Endothelial cell of umbilical vein (primary cell): ENCODE results near the gene OCEL1. TPM values are rescaled to one million over a fixed set of nuclear protein-coding genes. Genes with fewer than 3 reads are reported as not detected.

ENCODE experiments used
- BruUV-seq: library from RNA; stranded (reverse); fragments of 400-500 nt; replicated peaks from 2 replicates; lab custom pipeline; 2021; lab: Mats Ljungman, UMichigan
- CTCF ChIA-PET: fragments of 300-600, 350-600 bp; sonication (Branson Sonifier 250); formaldehyde crosslinking; loops from one replicate; lab custom pipeline; 2021; ENCODE audit warnings: antibody characterized with exemption, inconsistent platforms; lab: Charles Lee
- POLR2A ChIA-PET: fragments of 300-600, 350-600 bp; sonication (Branson Sonifier 250); formaldehyde crosslinking; loops from one replicate; lab custom pipeline; 2021; ENCODE audit warnings: antibody characterized with exemption, inconsistent platforms; lab: Charles Lee
- DNase-seq: peaks from one replicate; pipeline ENCODE4 v3.0.0-alpha.2; 2011; ENCODE audit warnings: low read depth, low spot score
- FAIRE-seq: peaks from 2 replicates; lab custom pipeline; 2011; peaks lifted over from hg19 to GRCh38; lab: Jason Lieb, UNC
- H2AFZ ChIP-seq: 2 replicates; pipeline ENCODE4 v1.6.0; 2012; ENCODE audit warnings: low read depth, low read length, control low read depth, inconsistent platforms
- H3K27ac ChIP-seq: 2 replicates; pipeline ENCODE4 v1.5.1; 2011; ENCODE audit warnings: low read depth, mild to moderate bottlenecking, control low read depth, low read length, moderate library complexity; ENCODE audit not compliant: insufficient read depth
- H3K27me3 ChIP-seq, 2 experiments: 2 replicates each; pipeline versions ENCODE4 v1.6.0 to v1.6.1; 2011; ENCODE audit warnings: low read length in 2 of 2, mixed read lengths in 1 of 2; ENCODE audit not compliant: control insufficient read depth in 2 of 2, insufficient read depth in 2 of 2
- H3K36me3 ChIP-seq, 2 experiments: 2 replicates in 1 of 2; 3 replicates in 1 of 2; pipeline ENCODE4 v1.5.1; 2011; ENCODE audit warnings: low read length in 2 of 2, mild to moderate bottlenecking in 1 of 2, moderate library complexity in 1 of 2; ENCODE audit not compliant: control insufficient read depth in 2 of 2, insufficient read depth in 2 of 2; ENCODE audit errors: extremely low read depth in 1 of 2
- H3K4me1 ChIP-seq: 3 replicates; pipeline ENCODE4 v1.5.1; 2011; ENCODE audit warnings: mild to moderate bottlenecking, low read length; ENCODE audit not compliant: control insufficient read depth, insufficient read depth; ENCODE audit errors: extremely low read depth
- H3K4me2 ChIP-seq: 2 replicates; pipeline ENCODE4 v1.6.1; 2011; ENCODE audit warnings: low read length, control low read depth, mixed read lengths; ENCODE audit not compliant: insufficient read depth
- H3K4me3 ChIP-seq, 3 experiments: fragments of 200-600 bp in 1 of 3; sonication (generic), shearing (Covaris generic) in 1 of 3; replicated peaks in 1 of 3; 2 replicates each; pipeline ENCODE4 v1.5.1; 2011 to 2016; ENCODE audit warnings: control low read depth in 3 of 3, low read length in 3 of 3, mild to moderate bottlenecking in 2 of 3, inconsistent platforms in 1 of 3, low read depth in 1 of 3, moderate library complexity in 1 of 3; ENCODE audit not compliant: insufficient read depth in 1 of 3
- H3K79me2 ChIP-seq: 2 replicates; pipeline ENCODE4 v1.6.0; 2012; ENCODE audit warnings: low read length, inconsistent platforms; ENCODE audit not compliant: control insufficient read depth, insufficient read depth
- H3K9ac ChIP-seq: replicated peaks from 2 replicates; pipeline ENCODE3; 2011; ENCODE audit warnings: low read length, control low read depth; ENCODE audit not compliant: insufficient read depth; ENCODE audit errors: extremely low read depth
- H3K9me1 ChIP-seq: replicated peaks from 3 replicates; pipeline ENCODE4 v1.6.0; 2011; ENCODE audit warnings: mild to moderate bottlenecking, low read length; ENCODE audit not compliant: control insufficient read depth, insufficient read depth; ENCODE audit errors: extremely low read depth
- H3K9me3 ChIP-seq: replicated peaks from 2 replicates; pipeline ENCODE4 v1.5.1; 2012; ENCODE audit warnings: low read length, inconsistent platforms; ENCODE audit not compliant: control insufficient read depth, insufficient read depth
- H4K20me1 ChIP-seq: replicated peaks from 2 replicates; pipeline ENCODE3; 2011; ENCODE audit warnings: mild to moderate bottlenecking, low read length; ENCODE audit not compliant: control insufficient read depth, insufficient read depth; ENCODE audit errors: extremely low read depth
- CTCF ChIP-seq, 2 donors: IDR thresholded peaks; 1 replicate in 1 of 2; 2 replicates in 1 of 2; pipeline ENCODE4 v1.5.1; 2011; ENCODE audit warnings: low read length in 2 of 2, mild to moderate bottlenecking in 2 of 2, moderate library complexity in 2 of 2, control low read depth in 1 of 2, inconsistent platforms in 1 of 2, low read depth in 1 of 2; ENCODE audit not compliant: insufficient read depth in 1 of 2; ENCODE audit errors: extremely low read depth in 1 of 2
- EZH2 ChIP-seq: IDR thresholded peaks from 2 replicates; pipeline ENCODE4 v1.6.1; 2012; ENCODE audit warnings: borderline replicate concordance, low read depth, mild to moderate bottlenecking, moderate library complexity, low read length, inconsistent platforms; ENCODE audit not compliant: severe bottlenecking
- FOS ChIP-seq: IDR thresholded peaks from 2 replicates; pipeline ENCODE4 v1.6.1; 2011; ENCODE audit warnings: mild to moderate bottlenecking, low read length, moderate library complexity, borderline replicate concordance; ENCODE audit not compliant: insufficient read depth
- GATA2 ChIP-seq: IDR thresholded peaks from 2 replicates; pipeline ENCODE4 v1.7.0; 2011; ENCODE audit warnings: low read depth, mild to moderate bottlenecking, moderate library complexity, mixed read lengths, low read length; ENCODE audit not compliant: insufficient read length, insufficient read depth
- JUN ChIP-seq: IDR thresholded peaks from 2 replicates; pipeline ENCODE4 v1.6.1; 2011; ENCODE audit warnings: borderline replicate concordance, low read depth; ENCODE audit not compliant: insufficient read length, insufficient read depth
- MYC ChIP-seq: IDR thresholded peaks from one replicate; pipeline ENCODE4 v1.6.1; 2011; ENCODE audit warnings: mild to moderate bottlenecking, low read depth, low read length
- POLR2A ChIP-seq: IDR thresholded peaks from 2 replicates; pipeline ENCODE4 v1.6.1; 2012; ENCODE audit warnings: low read depth, mild to moderate bottlenecking, control low read depth, low read length
- POLR2AphosphoS5 ChIP-seq: IDR thresholded peaks from 2 replicates; pipeline ENCODE4 v1.6.1; 2012; ENCODE audit warnings: low read depth, mild to moderate bottlenecking, control low read depth, low read length, moderate library complexity; ENCODE audit not compliant: insufficient read depth
- dilution Hi-C: fragments of 300-500 bp; cut with MboI; formaldehyde crosslinking; loops from one replicate; pipeline ENCODE4 v1.15.0; 2019; ENCODE audit warnings: low sequenced_read_pairs; ENCODE audit not compliant: extremely low pct_ligation_motif_present
- intact Hi-C: fragments of 100-400 bp; cut with micrococcal nuclease; formaldehyde crosslinking; loops from one replicate; pipeline ENCODE4 v1.10.0; 2022
- polyA plus RNA-seq, 4 experiments: library from polyadenylated mRNA; depleted of rRNA in 3 of 4; stranded (reverse) in 3 of 4; unstranded in 1 of 4; fragments of >200 nt; gene quantifications; 2 replicates each; pipeline versions ENCODE4 v1.2.1 to v1.2.3, GENCODE V29; 2011 to 2012; ENCODE audit warnings: missing spikeins in 1 of 4
- total RNA-seq: library from RNA; stranded (reverse); gene quantifications from 2 replicates; pipeline ENCODE4 v1.2.3, GENCODE V29; 2021
- TF ChIP-seq, protein P1 (sequence below): IDR thresholded peaks from 2 replicates; pipeline ENCODE4 v1.6.1; 2011; ENCODE audit not compliant: insufficient read depth, insufficient read length

The OCEL1 gene
- total and polyA plus RNA-seq, 2 donors (not counting 3 experiments of a cell fraction or from before 2014, with no cell fraction given) = 7.4 to 13.0 TPM

DNA sequence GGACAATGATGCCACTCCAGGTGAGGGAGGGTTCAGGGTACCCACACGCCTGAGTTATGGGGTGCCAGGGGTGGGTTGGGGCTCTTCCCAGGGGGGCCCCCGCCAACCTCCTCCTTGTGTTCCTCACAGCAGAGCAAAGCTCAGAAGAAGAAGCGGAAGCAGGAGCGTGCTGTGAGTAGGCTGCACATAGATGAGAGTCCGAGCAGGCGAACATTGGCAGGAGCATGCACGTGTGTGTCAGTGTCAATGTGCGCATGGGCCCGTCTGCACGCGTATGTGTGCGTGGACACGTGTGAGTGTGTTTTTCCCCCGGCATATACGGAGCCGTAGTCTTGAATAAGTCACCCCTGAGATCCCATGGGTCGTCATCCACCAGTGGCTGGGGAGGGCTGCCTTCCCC, 23.3 kb upstream of the OCEL1 start:
- Histone ChIP-seq H3K79me2 (no peaks in the 10 kb centered on the region), H4K20me1 (no peaks in the 10 kb centered on the region), H3K9ac (no peak overlapping the region), H3K27me3 (no peaks in the 10 kb centered on the region), H3K27ac (no peak overlapping the region), H3K36me3 (peaks cover 10 to 57% of the 10 kb centered on the region in 2 experiments), H3K9me1 (no peaks in the 10 kb centered on the region), H2AFZ (no peak overlapping the region), H3K4me2 (no peak overlapping the region), H3K4me3 (no peak overlapping the region), H3K9me3 (no peaks in the 10 kb centered on the region), H3K4me1 (no peaks in the 10 kb centered on the region)
- FAIRE-seq (no peak), DNase-seq (no peak)
- POLR2A ChIA-PET = interaction anchor here (0.7 kb wide), 1 partner anchor 46 kb away, joined by 3 read pairs; no protein-coding TSS in a partner anchor
- intact Hi-C loops = no loop called here
- TF ChIP-seq POLR2A (no peak), POLR2AphosphoS5 (no peak), EZH2 (no peak), GATA2 (no peak), MYC (no peak), JUN (no peak), CTCF (IDR thresholded peaks at IDR 0.05; ENCODE audit: extremely low read depth in 1 of 2, insufficient read depth in 1 of 2, low read depth in 1 of 2, low read length in 2 of 2) (no peak), FOS (no peak)
- TF ChIP-seq, protein P1, sequence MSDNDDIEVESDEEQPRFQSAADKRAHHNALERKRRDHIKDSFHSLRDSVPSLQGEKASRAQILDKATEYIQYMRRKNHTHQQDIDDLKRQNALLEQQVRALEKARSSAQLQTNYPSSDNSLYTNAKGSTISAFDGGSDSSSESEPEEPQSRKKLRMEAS = no peak
- dilution Hi-C loops = no loop called here
- no TSS peak for BruUV-seq
- CTCF ChIA-PET = interaction anchor here (1.2 kb wide), 1 partner anchor 37 kb away, joined by 3 read pairs; no protein-coding TSS in a partner anchor
